HG02973 (cell line): ENCODE data around the gene ALDH3A2.

Experiments used
- ATAC-seq: cut with Tn5 transposase; IDR thresholded peaks from one replicate; pipeline ENCODE4 v1.9.1; 2021; ENCODE audit warnings: moderate library complexity; ENCODE audit not compliant: unreplicated experiment

The ALDH3A2 gene

DNA sequence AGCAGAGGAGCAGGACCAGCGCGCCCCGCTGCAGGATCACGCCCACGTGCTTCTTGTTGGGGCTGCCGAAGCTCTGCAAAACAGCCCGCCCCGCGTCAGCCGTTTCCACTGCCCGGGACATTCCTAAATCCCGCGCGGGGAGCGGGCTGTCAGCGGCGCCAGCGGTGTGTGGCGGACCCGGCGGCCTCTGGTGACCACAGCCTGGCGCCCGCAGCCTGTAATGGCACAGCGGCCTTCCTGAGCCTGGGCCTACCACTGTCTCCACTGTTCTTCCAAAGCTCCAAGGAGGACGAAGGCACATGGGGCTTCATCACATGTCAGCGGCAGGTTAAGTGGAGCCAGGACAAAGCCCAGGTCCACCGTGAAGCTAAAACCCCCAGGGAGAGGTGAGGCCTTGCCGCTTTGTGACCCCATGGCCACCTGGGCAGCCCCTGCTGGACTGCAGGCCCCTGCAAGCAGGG, 65.4 kb downstream of the ALDH3A2 start:
- ATAC-seq, result no peak

- ATAC-seq, result no peak
Measured at GRCh38 chr17:19714542-19715411, 66.2 kb downstream of the ALDH3A2 start.

DNA sequence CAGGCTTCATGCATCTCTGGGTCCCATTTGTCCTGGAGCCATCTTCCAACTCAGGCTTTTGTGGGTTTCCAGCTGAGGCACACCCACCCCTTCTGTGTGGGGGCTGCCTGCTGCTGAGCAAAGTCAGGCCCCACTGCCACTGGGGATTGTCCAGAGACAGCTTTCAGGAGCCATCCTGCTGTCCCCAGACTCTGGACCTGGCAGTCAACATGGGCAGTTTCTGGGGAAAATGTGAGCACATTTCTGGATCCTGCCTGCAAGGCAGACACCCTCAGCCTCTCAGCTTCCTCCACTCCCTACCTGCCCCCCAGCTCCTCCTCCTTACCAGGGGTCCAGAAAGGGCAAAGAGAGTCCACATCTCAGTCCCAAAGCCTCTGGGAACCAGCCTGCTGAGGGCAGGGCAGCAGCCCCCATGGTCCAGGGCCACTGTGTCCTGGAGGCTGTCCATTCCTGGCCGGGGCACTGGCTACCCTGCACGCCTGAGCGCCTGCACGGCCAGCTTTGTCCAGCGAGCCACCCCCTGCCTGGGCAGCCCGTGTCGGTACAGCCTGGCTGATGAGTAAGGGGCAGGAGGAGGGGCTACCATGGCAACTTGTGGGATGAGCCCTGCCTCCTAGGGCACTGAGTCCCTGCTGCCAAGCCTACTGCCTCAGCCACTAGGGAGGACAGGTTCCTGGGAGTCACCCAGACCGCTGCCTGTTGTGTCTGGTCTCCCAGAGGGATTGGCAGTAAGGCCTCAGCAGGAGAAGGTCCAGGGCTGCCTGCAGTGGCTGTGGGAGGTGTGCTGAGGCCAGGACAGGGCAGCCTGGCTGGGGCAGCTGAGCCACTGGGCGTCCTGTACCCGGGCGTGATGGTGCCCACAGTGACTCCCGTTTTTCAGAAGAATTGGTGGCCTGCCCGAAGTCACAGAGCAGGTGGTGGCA, 67.8 kb downstream of the ALDH3A2 start, which contains the start of gene SLC47A2:
TSS of gene SLC47A2 (minus strand) at position 477 of the 923 bp plus-strand sequence. CDS start at position 448, 29 bp downstream.
- ATAC-seq, result no peak

DNA sequence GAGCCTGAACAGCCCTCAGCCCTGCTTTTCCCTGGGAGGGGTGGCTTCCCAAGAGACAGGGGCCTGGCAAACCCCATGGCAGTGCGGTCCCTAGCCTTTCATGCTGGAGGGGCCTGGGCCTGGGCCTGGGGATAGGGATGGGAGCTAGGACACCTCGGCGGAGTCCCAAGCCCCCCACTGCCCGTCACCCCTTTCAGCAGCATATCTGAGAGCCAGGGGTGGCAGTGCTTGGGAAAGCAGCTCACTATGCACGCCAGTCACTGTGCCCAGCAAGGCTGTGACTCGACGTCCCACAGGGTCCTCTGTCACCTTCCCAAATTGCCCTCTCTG, 68.4 kb downstream of the ALDH3A2 start:
- ATAC-seq, result no peak

GRCh38 chr17:19717411-19717908, 68.9 kb downstream of the ALDH3A2 start:
- ATAC-seq, result no peak

DNA sequence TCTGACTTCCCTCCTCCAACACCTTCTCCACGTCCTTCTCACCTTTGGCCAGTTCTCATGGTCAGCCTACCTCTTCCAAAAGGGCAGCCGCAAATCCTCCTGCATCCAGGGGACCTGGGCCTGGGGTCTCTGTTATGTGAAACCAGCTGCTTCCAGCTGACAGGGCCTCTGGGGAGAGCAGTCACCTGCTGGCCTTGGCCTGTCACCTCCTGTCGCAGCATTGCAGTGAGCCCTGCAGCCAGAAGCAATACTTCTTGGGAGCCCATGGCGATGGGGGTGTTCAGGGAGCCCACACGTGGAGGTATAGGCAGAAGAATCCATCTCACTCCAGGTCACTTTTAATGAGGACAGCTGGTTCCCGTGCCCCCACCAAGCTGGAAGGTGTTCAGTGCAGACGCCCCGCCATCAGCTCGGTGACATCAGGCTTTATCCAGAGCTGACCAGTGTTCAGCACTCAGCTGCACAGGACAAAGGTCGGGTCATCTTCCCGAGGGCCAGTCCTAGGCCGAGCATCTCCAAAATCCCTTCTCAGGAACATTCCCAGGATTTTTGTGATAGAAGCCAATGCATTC, 69.6 kb downstream of the ALDH3A2 start:
- ATAC-seq, result no peak

- no peak for ATAC-seq
Measured at GRCh38 chr17:19718613-19719354, 70.2 kb downstream of the ALDH3A2 start.

DNA sequence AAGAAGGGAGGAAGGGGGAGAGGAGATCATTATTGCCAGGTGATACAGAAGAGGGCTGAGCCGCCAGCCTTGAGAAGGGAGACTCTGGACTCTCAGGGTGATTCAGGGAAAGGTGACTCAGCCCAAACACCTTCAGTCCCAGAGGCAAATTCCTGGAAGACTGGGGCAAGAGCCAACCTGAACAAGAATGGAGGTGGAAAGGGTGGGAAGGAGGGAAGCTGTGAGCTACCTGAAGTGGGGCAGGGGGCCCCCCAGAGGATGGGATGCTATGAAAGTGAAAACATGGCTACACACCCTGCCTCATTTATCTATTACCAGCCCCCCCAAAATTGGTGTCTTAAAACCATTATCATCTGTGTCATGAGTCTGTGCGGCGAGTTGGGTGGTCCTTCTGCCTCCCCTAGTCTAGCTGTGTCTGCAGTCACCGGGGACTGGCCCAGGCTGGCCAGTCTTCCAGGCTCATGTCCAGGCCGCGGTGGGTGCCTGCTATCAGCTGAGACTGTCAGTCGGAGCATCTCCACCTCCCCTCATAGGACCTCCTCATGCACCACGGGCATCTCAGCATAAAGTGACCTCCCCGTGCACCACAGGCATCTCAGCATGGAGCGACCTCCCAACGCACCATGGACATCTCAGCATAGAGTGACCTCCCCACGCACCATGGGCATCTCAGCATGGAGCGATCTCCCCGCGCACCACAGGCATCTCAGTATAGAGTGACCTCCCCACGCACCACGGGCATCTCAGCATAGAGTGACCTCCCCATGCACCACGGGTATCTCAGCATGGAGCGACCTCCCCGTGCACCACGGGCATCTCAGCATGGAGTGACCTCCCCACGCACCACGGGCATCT, 71.0 kb downstream of the ALDH3A2 start:
- no peak for ATAC-seq

DNA sequence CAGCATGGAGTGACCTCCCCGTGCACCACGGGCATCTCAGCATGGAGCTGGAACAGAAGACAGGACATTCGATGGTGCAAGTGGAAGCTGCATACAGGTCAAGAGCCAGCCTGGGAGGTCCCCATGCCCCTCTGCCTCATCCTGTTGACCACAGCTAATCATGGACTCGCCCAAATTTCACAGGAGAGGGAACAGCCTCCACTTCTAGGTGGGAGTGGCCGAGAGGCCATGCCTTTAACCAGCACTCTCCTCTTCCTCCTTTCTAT, 71.6 kb downstream of the ALDH3A2 start:
- ATAC-seq, result no peak

GRCh38 chr17:19720631-19721426, 72.3 kb downstream of the ALDH3A2 start:
- ATAC-seq, result no peak

GRCh38 chr17:19723964-19724363, 75.4 kb downstream of the ALDH3A2 start:
- no peak for ATAC-seq

DNA sequence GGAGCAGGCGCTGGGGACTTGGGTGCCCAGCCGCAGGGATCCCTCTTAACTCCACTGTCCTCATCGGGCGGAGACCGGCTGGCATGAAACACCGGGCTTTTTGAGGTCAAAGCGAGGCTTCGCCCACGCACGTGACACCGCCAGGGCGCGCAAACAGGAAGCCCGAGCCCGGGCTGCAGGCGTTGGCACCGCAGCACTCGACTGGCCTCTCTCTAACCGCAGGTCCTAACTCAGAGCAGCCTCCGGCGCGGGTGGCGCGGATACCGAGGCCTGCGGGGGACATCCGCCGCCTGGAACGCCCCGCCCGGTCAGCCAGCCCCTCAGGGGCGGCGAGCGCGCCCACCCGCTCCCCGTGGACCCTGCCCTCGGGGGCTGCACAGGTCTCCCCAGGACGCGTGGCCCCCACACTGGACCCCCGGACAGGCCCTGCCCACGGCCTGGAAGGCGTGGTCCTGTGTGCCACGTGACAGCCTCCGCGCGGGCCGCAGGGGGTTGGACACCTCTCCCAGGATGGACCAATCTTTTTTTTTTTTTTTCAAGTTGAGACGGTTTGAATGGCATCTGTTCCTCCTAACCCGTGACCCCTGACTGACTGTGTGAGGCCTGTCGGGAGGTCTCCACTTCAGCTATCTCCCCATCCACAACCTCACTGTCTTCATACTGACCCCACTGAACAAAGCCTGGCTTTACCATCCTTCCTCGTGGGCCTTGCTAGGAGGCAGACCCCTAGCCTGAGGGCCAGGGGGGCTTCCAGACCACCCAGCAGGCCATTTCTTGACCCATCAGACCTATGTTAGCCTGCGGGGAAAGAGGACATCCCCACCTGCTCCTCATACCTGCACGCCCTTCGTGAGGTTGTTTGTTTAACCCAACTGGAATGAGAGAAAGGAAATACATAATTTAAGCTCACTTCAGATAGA, 76.2 kb downstream of the ALDH3A2 start:
- ATAC-seq, result no peak

DNA sequence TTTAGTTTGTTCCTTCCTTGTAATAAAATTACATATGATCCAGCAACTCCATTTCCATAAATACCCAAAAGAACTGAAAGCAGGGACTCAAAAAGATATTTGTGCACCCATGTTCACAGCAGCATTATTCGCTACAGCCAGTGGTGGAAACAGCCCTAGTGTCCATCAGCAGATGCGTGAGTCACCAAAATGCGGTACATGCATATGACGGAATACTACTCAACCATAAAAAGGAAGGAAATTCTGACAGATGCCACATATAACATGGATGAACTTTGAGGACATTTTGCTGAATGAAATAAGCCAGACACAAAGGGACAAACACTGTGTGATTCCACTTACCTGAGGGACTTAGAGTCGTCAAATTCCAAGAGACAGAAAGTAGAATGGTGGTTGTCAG, 76.9 kb downstream of the ALDH3A2 start:
- ATAC-seq, result no peak

- ATAC-seq, result no peak
Measured at GRCh38 chr17:19726631-19727376, 78.3 kb downstream of the ALDH3A2 start.
